Naive thymus-derived CD8-positive, alpha-beta T cell (primary cell): ENCODE data around the gene SLC41A3. TPM values are rescaled to one million over a fixed set of nuclear protein-coding genes. Genes with fewer than 3 reads are reported as not detected.
A peak's percentile ranks its signal among the peaks of the same experiment; 100 is the strongest.
"Not testable (repeated sequence)": the region's sequence is repeated elsewhere in the genome, so short reads cannot be mapped to it uniquely, and the experiment has no call there.

ENCODE experiments used
- ATAC-seq, 2 donors: fragments of 150-1000 bp; cut with Tn5 transposase in 1 of 2; sonication (Bioruptor Pico), chemical (Tn5 transposase) in 1 of 2; 1 replicate in 1 of 2; 2 replicates in 1 of 2; pipeline ENCODE4 v1.10.0; 2021; ENCODE audit warnings: mild to moderate bottlenecking in 2 of 2, moderate library complexity in 2 of 2
- POLR2A ChIA-PET: fragments of 350-600 bp; sonication (Branson Sonifier 250); formaldehyde crosslinking; loops from one replicate; lab custom pipeline; 2021; ENCODE audit warnings: antibody characterized with exemption; lab: Charles Lee
- DNase-seq, 10 donors: peaks; one replicate each; pipeline versions ENCODE4 v3.0.0 to v3.0.0-alpha.2; 2020 to 2022
- H3K27ac Mint-ChIP-seq, 10 donors: one replicate each; pipeline ENCODE4 v1.8.0; 2020 to 2022; ENCODE audit warnings: mild to moderate bottlenecking in 10 of 10, mixed read lengths in 10 of 10, moderate library complexity in 4 of 10, inconsistent platforms in 1 of 10
- H3K27me3 Mint-ChIP-seq, 5 donors: one replicate each; pipeline ENCODE4 v1.8.0; 2021 to 2022; ENCODE audit warnings: mixed read lengths in 5 of 5
- H3K36me3 Mint-ChIP-seq, 3 donors: one replicate each; pipeline ENCODE4 v1.8.0; 2020 to 2022; ENCODE audit warnings: mixed read lengths in 3 of 3, mild to moderate bottlenecking in 2 of 3, inconsistent platforms in 1 of 3
- H3K4me1 Mint-ChIP-seq, 4 donors: one replicate each; pipeline ENCODE4 v1.8.0; 2021 to 2022; ENCODE audit warnings: mixed read lengths in 4 of 4
- H3K4me3 Mint-ChIP-seq, 10 donors: one replicate each; pipeline ENCODE4 v1.8.0; 2020 to 2022; ENCODE audit warnings: mild to moderate bottlenecking in 10 of 10, mixed read lengths in 10 of 10, moderate library complexity in 6 of 10, inconsistent platforms in 1 of 10
- H3K9me3 Mint-ChIP-seq, 9 donors: one replicate each; pipeline ENCODE4 v1.8.0; 2020 to 2022; ENCODE audit warnings: mixed read lengths in 9 of 9, mild to moderate bottlenecking in 3 of 9, inconsistent platforms in 1 of 9, moderate library complexity in 1 of 9
- polyA plus RNA-seq, 3 donors: library from polyadenylated mRNA; unstranded; fragments of 300-500 nt; fragmentation: Illumina TruSeq; gene quantifications; one replicate each; pipeline ENCODE4 v1.2.3, GENCODE V29; 2021
- total RNA-seq, 8 experiments: library from RNA in 2 of 8; stranded (reverse) in 2 of 8; gene quantifications; one replicate each; pipeline ENCODE4 v1.2.3 and lab custom pipeline; 2021 to 2026

SLC41A3 gene
- total and polyA plus RNA-seq, 5 experiments from 2014 or later: 21.4 to 34.6 (median 26.9) TPM

DNA sequence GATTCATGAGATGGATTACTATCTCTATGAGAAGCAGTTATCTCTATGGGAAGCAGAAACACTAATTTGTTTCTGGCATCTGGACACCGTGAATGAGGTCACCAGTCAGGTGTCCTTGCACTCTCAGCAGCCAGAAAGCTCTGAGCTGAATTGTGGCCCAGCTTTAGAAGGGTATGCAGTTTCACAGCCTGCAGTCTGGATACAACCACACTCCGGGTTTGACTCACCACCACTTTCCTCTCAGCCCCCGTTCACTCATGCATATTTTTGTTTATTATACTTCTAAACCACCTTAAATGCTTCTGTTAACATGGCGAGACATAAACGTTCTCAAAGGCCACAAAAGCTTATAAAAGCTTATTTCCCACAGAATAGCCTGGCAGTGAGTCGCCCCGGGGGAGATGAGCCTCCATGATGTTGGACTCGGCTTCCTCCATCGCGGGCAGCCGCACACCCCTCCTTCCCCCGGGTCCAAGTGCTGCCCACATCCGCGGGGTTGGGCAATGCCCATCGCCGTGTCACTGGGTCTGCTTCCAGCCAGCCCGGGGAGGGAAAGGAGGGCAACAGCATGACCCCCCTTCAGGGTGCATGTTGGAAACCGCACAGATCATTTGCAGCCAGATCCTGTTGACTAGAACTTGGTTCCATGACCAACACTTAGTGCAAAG lies 16.8 kb upstream of the SLC41A3 start:
- POLR2A ChIA-PET: no interaction called here
- peaks cover 0 to 4% (median 0%) of the 10 kb centered on the region in 4 donors for H3K4me1 Mint-ChIP-seq
- ATAC-seq: no peak
- no peak overlapping the region for H3K4me3 Mint-ChIP-seq
- no peak for DNase-seq
- peaks cover 0 to 17% (median 12%) of the 10 kb centered on the region in 3 donors for H3K36me3 Mint-ChIP-seq
- H3K9me3 Mint-ChIP-seq: peaks cover 0 to 26% (median 12%) of the 10 kb centered on the region in 9 donors
- H3K27ac Mint-ChIP-seq: peak overlapping the region in 1 of 10 donors; percentile 66
- peaks cover 0 to 3% (median 0%) of the 10 kb centered on the region in 5 donors for H3K27me3 Mint-ChIP-seq

DNA sequence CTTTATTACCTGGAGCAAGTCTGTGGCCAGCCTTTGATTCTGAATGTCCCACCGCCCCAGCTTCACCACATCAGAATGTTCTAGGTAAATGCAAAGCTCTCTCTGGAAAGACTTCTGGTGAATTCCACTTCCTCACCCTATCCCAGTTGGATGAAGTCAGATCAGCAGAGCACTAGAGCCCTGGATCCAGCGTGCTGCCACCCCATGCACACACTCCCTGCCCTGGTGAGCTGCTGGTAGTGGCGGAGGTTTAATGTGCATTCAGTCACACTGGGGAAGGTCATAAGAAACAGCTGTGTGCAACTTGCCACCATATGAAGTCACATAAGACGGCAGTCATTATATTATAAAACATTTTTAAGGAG lies 16.3 kb upstream of the SLC41A3 start:
- no peak for ATAC-seq
- H3K27ac Mint-ChIP-seq: no peak overlapping the region
- peaks cover 0 to 22% (median 16%) of the 10 kb centered on the region in 3 donors for H3K36me3 Mint-ChIP-seq
- POLR2A ChIA-PET: no interaction called here
- no peak for DNase-seq
- H3K4me3 Mint-ChIP-seq: no peak overlapping the region
- H3K4me1 Mint-ChIP-seq: peaks cover 0 to 4% (median 0%) of the 10 kb centered on the region in 4 donors
- peaks cover 3 to 31% (median 17%) of the 10 kb centered on the region in 9 donors for H3K9me3 Mint-ChIP-seq
- peaks cover 0 to 3% (median 0%) of the 10 kb centered on the region in 5 donors for H3K27me3 Mint-ChIP-seq

DNA sequence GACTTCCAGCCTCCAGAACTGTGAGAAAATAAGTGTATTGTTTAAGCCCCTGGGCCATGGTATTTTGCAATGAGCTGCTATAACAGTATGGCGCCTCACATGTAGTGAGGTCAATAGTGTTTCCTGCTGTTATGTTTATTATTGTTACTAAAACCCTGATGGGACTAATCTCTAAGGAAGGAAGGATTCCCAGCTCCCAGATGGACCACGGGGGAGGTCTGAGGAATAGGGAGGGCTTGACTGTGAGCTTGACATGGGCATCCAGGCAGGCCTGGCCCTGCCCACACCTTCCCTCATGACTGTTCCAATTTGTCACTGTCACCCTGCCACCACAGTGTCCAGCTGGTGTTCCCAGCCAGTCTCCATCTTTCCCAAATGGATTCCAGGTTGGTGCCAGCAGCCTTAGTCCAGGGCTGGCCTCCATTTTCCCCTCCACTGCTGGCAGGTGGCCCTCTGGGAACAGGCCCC lies 14.5 kb upstream of the SLC41A3 start:
- ATAC-seq: no peak
- Mint-ChIP-seq H3K27ac (no peak overlapping the region), H3K4me3 (no peak overlapping the region), H3K9me3 (peaks cover 14 to 47% (median 28%) of the 10 kb centered on the region in 9 donors), H3K27me3 (peaks cover 0 to 3% (median 1%) of the 10 kb centered on the region in 5 donors), H3K36me3 (peaks cover 0 to 35% (median 24%) of the 10 kb centered on the region in 3 donors), H3K4me1 (peaks cover 0 to 1% (median 0%) of the 10 kb centered on the region in 4 donors)
- POLR2A ChIA-PET: no interaction called here
- DNase-seq: no peak

DNA sequence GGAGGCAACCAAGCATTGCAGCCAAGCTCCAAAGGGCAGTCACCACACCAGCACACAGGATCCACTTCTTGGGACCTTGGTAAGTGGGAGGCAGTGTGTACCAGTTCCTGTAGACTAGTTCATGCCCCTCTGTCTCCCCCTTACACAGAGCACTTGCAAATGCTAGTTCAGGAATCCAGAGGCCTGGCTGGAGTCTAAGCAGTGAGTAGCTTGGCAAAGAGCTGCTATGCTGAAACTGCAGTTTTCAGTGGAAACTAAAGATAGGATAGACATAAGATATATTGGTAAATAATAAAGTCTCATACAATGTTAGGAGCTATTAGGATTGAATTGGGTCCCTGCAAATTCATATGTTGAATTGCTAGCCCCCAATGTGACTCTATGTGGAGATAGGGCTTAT lies 13.9 kb upstream of the SLC41A3 start:
- H3K9me3 Mint-ChIP-seq: peaks cover 14 to 48% (median 28%) of the 10 kb centered on the region in 9 donors
- ATAC-seq (no peak), DNase-seq (no peak)
- no peak overlapping the region for H3K4me3 Mint-ChIP-seq
- H3K27ac Mint-ChIP-seq: no peak overlapping the region
- POLR2A ChIA-PET: no interaction called here
- H3K4me1 Mint-ChIP-seq: peaks cover 0 to 1% (median 0%) of the 10 kb centered on the region in 4 donors
- H3K27me3 Mint-ChIP-seq: peaks cover 0 to 3% (median 1%) of the 10 kb centered on the region in 5 donors
- H3K36me3 Mint-ChIP-seq: peaks cover 0 to 36% (median 24%) of the 10 kb centered on the region in 3 donors

DNA sequence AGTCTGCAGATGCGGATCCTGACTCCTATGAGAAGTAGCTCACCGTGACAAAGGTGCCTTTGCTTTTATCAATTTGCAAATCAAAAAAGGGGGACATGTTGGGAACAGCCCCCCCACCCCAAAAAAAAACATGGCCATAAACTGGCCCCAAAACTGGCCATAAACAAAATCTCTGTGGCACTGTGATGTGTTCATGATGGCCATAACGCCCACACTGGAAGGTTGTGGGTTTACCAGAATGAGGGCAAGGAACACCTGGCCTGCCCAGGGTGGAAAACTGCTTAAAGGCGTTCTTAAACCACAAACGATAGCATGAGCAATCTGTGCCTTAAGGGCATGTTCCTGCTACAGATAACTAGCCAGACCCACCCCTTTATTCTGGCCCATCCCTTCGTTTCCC lies 12.3 kb upstream of the SLC41A3 start:
- Mint-ChIP-seq H3K36me3 (peaks cover 0 to 36% (median 29%) of the 10 kb centered on the region in 3 donors), H3K9me3 (peaks cover 14 to 55% (median 31%) of the 10 kb centered on the region in 9 donors)
- H3K4me1 Mint-ChIP-seq, ATAC-seq, H3K27ac Mint-ChIP-seq, POLR2A ChIA-PET, DNase-seq, H3K4me3 Mint-ChIP-seq, H3K27me3 Mint-ChIP-seq: not testable (repeated sequence)

DNA sequence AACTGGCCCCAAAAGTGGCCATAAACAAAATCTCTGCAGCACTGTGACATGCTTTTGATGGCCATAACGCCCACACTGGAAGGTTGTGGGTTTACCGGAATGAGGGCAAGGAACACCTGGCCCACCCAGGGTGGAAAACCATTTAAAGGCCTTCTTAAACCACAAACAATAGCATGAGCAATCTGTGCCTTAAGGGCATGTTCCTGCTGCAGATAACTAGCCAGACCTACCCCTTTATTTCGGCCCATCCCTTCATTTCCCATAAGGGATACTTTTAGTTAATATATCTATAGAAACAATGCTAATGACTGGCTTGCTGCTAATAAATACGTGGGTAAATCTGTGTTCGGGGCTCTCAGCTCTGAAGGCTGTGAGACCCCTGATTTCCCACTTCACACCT lies 8.2 kb upstream of the SLC41A3 start:
- peaks cover 14 to 46% (median 24%) of the 10 kb centered on the region in 9 donors for H3K9me3 Mint-ChIP-seq
- ATAC-seq, H3K4me1 Mint-ChIP-seq, H3K4me3 Mint-ChIP-seq, H3K27ac Mint-ChIP-seq, POLR2A ChIA-PET, DNase-seq, H3K27me3 Mint-ChIP-seq: not testable (repeated sequence)
- H3K36me3 Mint-ChIP-seq: peaks cover 0 to 29% (median 26%) of the 10 kb centered on the region in 3 donors

DNA sequence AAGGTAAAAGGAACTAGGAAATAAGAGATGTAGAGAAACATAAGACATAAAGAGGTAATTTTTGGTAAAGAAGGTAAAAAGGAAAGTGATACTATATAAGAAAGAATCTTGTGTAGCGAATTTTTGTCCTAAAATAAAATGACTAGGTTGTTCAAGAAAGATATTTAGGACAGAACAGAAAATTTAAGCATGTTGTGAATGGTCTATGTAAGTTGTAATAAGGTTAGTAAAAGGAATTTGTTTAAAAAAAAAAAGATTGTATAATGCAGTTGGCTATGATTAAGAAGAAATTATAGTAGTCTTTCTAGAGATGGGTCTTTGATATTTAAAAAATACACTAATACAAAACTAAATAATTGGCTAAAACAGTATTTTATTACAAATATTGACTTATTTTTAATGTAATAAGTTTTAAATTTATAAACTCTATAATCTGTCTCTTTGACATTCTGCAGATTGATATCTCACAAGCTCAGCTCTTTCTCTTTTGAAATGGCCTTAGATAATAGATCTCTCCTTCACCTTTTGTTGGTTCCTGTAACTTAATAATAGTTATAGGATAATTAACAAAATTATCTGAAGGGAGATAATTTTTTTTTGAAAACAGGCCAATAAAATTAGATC lies 3.7 kb upstream of the SLC41A3 start:
- Mint-ChIP-seq H3K9me3 (peaks cover 0 to 10% (median 3%) of the 10 kb centered on the region in 9 donors), H3K27ac (no peak overlapping the region), H3K36me3 (peaks cover 0 to 4% (median 4%) of the 10 kb centered on the region in 3 donors), H3K4me1 (peaks cover 12 to 25% (median 21%) of the 10 kb centered on the region in 4 donors), H3K4me3 (no peak overlapping the region), H3K27me3 (no peaks in the 10 kb centered on the region)
- ATAC-seq (no peak), DNase-seq (no peak)
- POLR2A ChIA-PET: no interaction called here

DNA sequence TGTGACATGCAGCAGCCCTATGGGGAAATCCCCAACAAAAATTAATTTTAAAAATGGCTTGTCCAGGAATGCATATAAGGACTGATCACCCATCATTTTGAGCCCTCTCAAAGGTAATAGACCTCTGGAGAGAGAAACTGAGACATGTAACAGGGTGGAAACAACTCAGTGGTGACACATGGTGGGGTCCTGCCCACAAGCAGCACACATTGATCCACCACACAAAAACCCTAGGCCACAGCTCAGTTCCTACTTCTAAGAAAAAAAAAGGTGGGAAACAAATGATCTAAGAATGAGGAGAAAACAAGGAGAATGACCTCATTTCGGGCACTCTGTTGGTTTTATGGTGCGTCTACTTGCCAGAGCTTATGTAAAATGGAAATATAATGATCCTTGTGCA lies 1.9 kb upstream of the SLC41A3 start:
- Mint-ChIP-seq H3K27me3 (no peaks in the 10 kb centered on the region), H3K9me3 (no peaks in the 10 kb centered on the region), H3K36me3 (no peaks in the 10 kb centered on the region), H3K4me1 (peaks cover 12 to 29% (median 24%) of the 10 kb centered on the region in 4 donors), H3K27ac (peak overlapping the region in 6 of 10 donors; percentile 34 to 90 (median 72)), H3K4me3 (peak overlapping the region in 4 of 10 donors; percentile 80 to 89 (median 84))
- ATAC-seq (no peak), DNase-seq (no peak)
- POLR2A ChIA-PET: interaction anchor here (2.6 kb wide), 1 partner anchor 95 kb away, joined by 25 read pairs; no protein-coding TSS in a partner anchor

DNA sequence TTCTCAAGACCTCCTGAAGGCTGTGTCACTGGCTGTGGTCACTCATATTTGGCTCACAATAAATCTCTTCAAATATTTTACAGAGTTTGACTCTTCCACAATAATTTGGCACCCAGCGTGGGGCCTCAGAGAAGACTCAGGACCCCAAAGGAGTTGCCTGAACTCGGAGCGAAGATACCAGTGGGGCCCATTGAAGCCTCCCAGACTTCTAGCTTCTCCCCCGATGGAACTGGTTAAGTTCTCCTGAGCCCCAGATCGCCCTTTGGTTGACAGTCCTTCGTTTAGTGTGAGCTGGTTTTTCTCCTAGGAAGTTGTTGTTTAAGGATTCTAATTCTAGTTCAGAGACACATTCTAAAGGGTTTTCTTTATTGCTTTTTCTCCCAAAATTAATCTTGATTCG lies 1.4 kb upstream of the SLC41A3 start:
- Mint-ChIP-seq H3K27ac (peak overlapping the region; percentile 43 to 90 (median 80)), H3K27me3 (no peaks in the 10 kb centered on the region), H3K36me3 (no peaks in the 10 kb centered on the region), H3K4me1 (peaks cover 12 to 29% (median 24%) of the 10 kb centered on the region in 4 donors), H3K4me3 (peak overlapping the region; percentile 40 to 89 (median 81)), H3K9me3 (no peaks in the 10 kb centered on the region)
- ATAC-seq (no peak), DNase-seq (no peak)
- POLR2A ChIA-PET: interaction anchor here (2.6 kb wide), 1 partner anchor 95 kb away, joined by 25 read pairs; no protein-coding TSS in a partner anchor

DNA sequence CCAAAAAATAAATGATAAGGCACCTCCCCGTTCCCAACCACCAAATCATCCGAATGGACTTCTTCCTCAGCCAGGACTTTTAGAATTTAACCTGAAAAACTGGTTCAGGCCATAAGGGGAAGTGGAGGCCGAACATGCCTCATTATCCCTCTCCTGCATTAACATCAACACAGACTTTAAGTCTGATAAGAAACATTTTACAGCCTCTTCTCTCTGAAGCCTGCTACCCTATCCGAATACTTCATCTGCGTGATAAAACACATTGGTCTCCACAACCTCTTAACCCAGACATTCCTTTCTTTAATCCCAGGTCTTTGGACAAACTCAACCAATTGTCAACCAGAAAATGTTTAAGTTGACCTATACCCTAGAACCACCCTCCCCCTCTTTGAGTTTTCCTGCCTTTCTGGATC lies 850 bp upstream of the SLC41A3 start:
- peaks cover 14 to 29% (median 26%) of the 10 kb centered on the region in 4 donors for H3K4me1 Mint-ChIP-seq
- no peaks in the 10 kb centered on the region for H3K36me3 Mint-ChIP-seq
- ATAC-seq (no peak), DNase-seq (no peak)
- H3K27ac Mint-ChIP-seq: peak overlapping the region; percentile 43 to 90 (median 84)
- H3K4me3 Mint-ChIP-seq: peak overlapping the region; percentile 71 to 89 (median 81)
- POLR2A ChIA-PET: interaction anchor here (0.9 to 2.6 kb wide), 2 partner anchors 42 to 94 kb away, joined by 3 to 25 read pairs; no protein-coding TSS in a partner anchor
- H3K9me3 Mint-ChIP-seq: no peaks in the 10 kb centered on the region
- no peaks in the 10 kb centered on the region for H3K27me3 Mint-ChIP-seq

DNA sequence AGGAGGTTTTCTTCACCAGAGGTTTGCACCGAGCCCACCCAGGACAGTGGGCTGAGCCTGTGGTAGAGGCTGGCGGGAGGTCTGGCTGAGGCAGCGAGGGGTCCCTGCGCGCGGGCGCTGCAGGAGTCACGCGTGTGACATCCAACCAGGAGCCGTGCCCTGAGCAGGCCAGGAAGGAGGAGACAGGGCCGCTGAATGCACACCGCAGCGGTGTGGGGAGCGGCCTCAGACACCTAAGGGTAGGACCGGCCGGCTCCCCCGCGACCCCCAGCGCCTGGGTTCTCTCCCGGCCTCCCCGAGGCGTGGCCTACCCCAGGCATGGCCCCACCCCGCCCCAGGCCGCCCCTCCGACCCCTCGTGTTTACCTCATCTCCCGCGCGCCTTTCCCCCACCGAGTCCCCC lies 412 bp downstream of the SLC41A3 start:
- DNase-seq (peak in 4 of 10 donors; percentile 20 to 48 (median 36)), ATAC-seq (peak; percentile 59 to 63)
- H3K27ac Mint-ChIP-seq: peak overlapping the region; percentile 89 to 98 (median 92)
- peak overlapping the region; percentile 79 to 94 (median 91) for H3K4me3 Mint-ChIP-seq
- H3K4me1 Mint-ChIP-seq: peaks cover 16 to 29% (median 26%) of the 10 kb centered on the region in 4 donors
- no peaks in the 10 kb centered on the region for H3K9me3 Mint-ChIP-seq
- POLR2A ChIA-PET: interaction anchor here (0.8 to 2.6 kb wide), 3 partner anchors 11 to 93 kb away, joined by 3 to 25 read pairs (median 7); no protein-coding TSS in a partner anchor
- H3K27me3 Mint-ChIP-seq: no peaks in the 10 kb centered on the region
- H3K36me3 Mint-ChIP-seq: no peaks in the 10 kb centered on the region

DNA sequence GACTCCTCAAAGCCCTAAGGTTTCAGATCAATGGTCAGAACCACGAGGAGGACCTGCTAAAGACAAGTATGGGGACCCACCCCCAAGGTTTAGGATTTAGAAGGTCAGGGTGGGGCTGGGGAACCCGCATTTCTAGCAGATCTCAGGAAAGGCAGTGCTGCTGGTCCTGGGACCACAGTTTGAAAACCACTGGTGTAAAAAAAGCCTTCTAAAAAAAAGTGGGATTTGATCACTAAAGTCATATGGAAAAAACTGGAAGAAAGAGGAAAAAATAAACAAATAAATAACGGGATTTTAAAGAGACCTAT lies 832 bp downstream of the SLC41A3 start:
- DNase-seq: peak in 1 of 10 donors; percentile 7
- ATAC-seq: no peak

More for the DNA sequence above, 832 bp downstream of the SLC41A3 start:
- peaks cover 0 to 2% (median under 1%) of the 10 kb centered on the region in 3 donors for H3K36me3 Mint-ChIP-seq
- H3K9me3 Mint-ChIP-seq: no peaks in the 10 kb centered on the region
- H3K4me1 Mint-ChIP-seq: peaks cover 16 to 30% (median 26%) of the 10 kb centered on the region in 4 donors
- H3K27ac Mint-ChIP-seq: peak overlapping the region; percentile 89 to 98 (median 92)
- POLR2A ChIA-PET: no interaction called here
- H3K27me3 Mint-ChIP-seq: no peaks in the 10 kb centered on the region
- H3K4me3 Mint-ChIP-seq: peak overlapping the region; percentile 79 to 94 (median 91)
